NB4 (cell line): ENCODE measurements around the gene KCNAB1.

ENCODE experiments used
- CTCF ChIP-seq: IDR thresholded peaks from one replicate; pipeline ENCODE4 v1.5.1; 2012; ENCODE audit warnings: low read depth, low read length
- MAX ChIP-seq: IDR thresholded peaks from 2 replicates; pipeline ENCODE4 v1.6.1; 2011; ENCODE audit warnings: low read depth, low read length
- POLR2A ChIP-seq: IDR thresholded peaks from 2 replicates; pipeline ENCODE4 v1.6.1; 2011; ENCODE audit warnings: mild to moderate bottlenecking; ENCODE audit not compliant: insufficient read length; ENCODE audit errors: extremely low read depth

DNA sequence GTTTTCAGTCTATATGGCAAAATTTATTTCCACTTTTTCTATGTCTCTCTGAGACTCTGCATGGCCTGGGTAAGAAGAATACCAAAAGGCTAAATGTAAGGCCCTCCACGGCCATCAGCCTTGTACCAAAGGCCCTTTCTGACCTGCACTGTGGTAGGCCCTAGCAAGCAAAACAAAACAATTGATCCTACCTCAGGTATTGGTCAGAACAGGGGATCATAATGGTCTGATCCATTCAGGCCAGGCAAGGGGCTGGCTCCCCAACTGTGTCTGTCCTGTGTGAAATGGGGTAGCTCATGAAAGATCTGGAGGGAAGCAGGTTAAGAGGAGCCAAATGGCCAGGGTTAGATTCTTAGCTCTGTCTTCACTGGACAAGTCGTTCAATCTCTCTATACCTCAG lies 253.3 kb downstream of the KCNAB1 start:
- no peak for TF ChIP-seq CTCF
- no peak for TF ChIP-seq MAX
- TF ChIP-seq POLR2A = no peak
